GM18517 (cell line): ENCODE results near the gene GPR108.

ENCODE experiments used
- ATAC-seq: cut with Tn5 transposase; IDR thresholded peaks from one replicate; pipeline ENCODE4 v1.9.1; 2021; ENCODE audit warnings: mild to moderate bottlenecking, moderate library complexity; ENCODE audit not compliant: unreplicated experiment

GPR108 gene

DNA sequence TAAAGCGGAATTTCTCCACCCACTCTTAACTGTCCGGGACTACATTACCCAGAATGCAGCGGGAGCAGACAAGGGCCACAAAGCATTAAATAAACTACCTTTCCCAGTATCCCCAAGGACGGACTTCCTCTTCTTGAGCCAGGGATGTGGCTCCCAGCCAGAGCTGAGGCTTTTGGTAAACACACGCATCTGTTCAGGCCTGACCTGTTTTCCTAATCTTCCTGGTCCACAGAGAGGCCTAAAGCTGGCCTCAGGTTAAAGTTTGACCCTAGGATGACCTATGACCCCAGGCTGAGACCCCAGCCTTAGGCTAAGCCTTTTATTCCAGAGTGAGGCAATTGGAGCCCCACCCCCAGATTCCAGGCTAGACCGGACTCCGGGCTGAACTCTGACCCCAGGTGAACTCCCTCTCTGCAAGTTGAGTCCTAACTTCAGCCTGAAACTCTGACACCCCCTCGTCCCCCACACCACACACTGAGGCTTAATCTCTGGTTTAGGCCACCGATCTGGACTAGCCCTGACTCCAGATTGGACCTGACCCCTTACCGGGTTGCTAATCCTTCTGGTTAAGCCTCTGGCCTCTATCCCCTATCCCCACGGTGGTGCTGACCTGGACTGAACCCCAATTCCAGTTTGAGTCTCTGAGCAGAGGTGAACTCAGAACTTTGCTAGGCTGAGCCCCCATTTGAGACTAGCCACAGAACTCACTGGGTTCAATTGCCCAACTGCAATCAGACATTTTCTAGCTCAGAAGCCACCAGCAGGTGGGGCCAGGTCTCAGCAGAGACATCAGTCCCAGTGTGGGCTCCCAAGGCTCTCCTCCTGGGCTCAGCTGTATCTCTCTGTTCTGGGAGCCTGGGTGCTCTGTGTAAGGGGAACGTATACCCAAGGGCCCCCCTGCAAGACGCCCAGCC, 750 bp upstream of the GPR108 start:
- peak; percentile 10 for ATAC-seq

DNA sequence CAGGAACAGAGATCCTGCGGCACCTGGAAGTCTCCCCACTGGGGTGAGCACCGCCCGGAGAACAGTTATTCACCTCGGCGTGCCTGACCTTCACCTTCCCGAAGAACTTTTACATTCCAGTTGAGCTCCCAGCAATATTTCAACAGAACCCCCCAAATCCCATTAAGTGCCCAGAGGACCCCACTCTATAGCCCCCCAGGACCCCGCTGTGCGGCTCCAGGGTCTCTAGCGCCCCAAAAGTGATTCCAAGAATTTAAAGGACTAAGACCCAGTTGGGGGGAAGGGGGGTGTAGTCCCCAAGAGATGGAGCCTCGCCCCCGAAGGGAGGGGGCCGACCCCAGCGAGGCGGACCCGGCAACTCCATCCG, 480 bp downstream of the GPR108 start:
- ATAC-seq, result no peak

DNA sequence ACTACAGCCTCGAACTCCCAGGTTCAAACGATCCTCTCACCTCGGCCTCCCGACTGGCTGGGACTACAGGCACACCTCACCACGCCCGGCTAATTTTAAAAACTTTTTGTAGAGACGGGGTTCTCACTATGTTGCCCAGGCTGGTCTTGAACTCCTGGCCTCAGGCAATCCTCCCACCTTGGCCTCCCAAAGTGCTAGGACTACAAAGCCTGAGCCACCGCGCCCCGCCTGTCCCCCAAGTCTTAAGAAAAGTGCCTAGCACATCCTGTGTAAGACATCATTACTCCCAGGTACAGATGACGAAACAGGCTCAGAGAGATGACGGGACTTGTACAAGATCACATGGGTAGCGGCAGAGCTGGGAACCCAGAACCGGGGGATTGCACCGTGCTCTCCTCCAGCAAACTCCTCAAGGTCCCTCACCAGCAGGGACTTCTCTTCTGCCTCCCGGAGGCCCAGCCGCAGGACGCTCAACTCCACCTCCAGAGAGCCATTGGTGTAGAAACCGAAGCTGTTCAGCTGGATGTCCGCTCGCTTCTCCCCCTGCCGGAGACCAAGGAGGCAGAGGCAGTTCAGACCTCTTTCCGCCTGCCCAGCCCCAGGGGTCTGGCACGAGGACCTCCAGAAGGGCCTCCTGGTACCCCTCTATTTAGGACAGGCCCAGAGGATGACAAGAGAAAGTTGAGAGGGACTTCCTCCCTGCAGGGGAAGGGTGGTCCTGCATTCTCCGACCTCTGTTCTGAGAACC, 1.0 kb downstream of the GPR108 start:
- no peak for ATAC-seq

DNA sequence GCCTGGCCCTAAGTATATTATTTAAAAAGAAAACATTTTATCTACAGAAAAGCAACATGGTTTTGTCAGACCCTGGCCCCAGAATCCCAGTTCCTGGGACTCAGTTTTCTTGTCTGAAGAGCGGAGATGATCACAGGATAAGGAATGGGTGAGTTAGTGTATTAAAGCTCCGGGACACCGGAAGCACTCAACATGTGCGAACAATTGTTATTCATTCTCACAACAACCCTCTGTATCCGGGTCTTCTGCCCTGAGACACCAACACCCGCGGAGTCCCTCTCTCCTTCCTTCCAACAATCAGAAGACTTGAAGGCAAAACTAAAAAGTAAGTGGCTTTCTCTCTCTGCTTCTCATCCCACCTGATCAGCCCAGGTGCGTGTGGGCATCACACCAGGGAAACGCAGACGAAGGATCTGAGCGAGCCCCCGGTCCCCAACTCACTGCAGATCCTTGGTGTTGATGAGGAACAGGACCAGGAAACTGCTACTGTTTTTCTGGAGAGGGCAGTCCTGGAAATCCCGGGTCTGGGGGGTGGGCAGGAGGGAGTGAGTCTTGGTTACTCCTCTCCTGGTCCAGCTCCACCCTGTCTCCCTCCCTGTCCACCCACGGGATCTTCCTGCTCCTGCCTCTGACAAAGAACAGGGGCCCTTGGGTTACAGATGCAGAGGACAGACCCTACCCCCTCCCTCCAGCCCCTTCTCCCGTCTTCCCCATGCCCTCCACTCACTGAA, 2.0 kb downstream of the GPR108 start:
- no peak for ATAC-seq

DNA sequence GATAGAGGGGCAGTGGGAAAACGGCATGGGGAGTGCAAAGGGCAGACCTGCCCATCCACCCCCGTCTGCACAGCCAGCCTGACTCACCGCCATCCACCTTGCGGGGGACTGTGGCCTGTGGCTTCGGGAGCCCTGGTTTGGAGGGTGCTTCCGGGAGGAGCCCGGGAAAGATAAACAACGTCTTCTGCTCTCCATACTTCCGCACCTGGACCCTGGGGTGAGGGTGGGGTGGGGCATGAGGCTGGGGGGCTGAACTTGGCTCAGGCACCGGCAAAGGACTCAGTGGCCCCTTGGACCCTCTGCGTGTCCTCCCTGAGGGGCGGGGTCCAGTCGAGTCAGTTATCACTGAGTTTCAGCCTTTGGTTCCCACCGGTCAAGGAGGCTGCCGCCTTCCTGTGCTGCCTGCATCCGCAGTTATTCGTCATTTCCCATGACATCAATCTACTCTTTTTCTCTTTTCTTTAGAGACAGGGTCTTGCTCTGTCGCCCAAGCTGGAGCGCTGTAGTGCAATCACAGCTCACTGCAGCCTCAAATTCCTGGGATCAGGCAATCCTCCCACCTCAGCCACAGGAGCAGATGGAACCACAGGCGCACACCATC, 3.2 kb downstream of the GPR108 start:
- ATAC-seq, result no peak

DNA sequence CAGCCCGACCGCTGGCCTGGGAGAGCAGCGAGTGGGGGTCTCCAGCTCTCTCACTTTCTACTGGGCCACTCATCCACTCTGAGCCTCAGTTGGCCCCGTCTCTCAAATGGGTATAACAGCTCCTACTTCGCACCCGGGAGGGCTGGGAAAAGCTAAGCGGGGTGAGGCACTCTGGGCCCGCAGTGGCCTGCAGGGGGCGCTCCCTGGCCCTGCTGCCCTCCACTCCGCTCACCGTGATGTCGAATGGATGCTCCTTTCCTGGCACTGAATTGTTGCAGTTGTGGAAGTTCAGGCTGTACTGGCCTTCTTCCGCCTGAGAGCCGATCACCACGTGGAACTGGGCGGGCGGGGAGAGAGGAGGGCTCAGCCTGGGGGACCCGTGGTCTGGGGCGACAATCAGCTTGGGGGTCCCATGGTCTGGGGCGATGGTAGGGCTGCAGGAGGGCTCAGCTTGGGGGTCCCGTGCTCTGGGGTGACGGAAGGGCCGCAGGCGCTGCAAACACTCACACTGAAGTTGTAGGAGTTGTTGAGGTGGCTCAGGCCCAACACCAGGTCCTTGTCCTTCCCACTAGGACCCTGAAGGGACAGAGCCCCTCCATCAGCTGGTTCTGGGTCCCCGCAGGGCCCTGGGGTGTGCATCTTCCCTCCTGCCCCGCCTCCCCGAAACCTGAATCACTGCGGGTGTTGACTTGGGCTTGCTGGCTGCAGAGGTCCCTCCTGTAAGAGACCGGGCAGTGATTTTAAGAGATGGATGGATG, 3.9 kb downstream of the GPR108 start:
- no peak for ATAC-seq

DNA sequence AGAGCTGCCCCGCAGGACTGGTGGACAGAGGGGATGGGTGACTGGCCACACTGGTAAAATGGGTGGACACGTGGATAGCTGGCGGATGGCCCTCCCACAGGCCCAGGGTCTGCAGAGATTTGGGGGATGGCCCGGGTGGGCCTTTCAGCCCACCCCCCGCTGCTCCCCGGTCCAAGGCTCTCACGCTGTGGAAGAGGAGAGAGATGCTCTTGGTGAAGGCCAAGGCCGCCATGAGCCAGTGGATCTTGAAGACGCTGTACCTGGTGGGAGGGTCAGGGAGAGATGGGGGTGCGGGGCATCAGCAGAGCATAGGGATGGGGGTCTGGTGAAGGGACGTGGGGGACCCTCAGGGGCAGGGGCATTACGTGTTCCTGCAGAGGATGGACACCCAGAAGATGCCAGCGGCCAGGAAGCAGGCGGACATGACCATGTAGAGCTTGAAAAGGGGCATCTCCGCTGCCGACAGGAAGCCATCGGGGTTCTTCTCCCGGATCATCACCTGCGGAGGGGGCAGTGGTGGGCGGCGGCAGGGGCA, 4.5 kb downstream of the GPR108 start:
- no peak for ATAC-seq

DNA sequence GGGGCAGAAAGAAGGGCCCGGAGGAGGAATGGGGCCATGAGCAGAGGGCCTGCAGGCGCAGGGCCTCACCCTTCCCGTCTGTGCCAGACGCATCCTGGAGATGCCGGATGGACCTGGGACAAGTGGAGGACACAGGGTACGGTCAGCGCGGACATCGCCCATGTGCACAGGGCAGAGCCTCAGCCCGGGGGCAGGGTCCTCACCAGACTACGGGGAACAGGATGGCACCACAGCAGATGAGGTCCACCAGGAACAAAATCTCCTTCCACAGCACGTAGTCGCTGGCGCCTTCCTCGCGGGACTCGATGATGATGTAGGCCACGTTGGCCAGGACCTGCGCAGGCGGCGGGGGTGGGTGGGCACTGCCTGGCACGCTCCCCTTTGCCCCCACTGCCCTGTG, 5.6 kb downstream of the GPR108 start:
- no peak for ATAC-seq

DNA sequence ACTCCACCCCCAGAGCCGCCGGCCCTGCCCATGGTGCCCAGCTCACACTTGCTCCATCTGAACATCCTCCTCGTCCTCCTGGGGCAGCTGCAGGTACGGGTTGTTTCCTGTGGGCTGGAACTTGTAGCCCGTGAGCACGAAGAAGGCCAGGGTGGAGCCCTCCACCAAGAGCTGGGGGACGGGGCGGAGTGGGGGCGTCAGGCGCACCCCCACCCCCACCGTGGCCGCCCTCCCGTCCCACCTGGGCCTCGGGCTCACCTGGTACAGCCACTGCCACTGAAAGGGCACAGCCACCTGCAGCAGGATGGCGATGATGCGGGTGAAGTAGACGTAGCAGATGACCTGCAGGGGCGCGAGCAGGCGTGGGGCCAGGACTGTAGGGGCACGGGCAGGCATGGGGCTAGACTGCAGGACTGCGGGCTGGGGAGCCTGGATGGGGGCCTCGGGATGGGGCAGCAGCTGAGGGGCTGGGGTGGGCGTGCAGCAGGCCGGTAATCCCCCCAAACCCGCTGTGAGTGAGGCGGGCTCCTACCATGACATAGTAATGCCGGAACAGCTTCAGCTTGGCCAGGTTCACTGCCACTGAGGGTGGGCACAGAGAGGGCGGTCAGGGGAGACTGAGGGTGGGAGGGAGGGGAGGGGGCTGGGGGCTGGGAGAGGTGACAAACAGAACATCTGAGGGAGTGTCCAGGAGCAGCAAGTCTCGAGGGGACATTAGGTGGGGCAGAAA, 6.3 kb downstream of the GPR108 start:
- ATAC-seq, result no peak

DNA sequence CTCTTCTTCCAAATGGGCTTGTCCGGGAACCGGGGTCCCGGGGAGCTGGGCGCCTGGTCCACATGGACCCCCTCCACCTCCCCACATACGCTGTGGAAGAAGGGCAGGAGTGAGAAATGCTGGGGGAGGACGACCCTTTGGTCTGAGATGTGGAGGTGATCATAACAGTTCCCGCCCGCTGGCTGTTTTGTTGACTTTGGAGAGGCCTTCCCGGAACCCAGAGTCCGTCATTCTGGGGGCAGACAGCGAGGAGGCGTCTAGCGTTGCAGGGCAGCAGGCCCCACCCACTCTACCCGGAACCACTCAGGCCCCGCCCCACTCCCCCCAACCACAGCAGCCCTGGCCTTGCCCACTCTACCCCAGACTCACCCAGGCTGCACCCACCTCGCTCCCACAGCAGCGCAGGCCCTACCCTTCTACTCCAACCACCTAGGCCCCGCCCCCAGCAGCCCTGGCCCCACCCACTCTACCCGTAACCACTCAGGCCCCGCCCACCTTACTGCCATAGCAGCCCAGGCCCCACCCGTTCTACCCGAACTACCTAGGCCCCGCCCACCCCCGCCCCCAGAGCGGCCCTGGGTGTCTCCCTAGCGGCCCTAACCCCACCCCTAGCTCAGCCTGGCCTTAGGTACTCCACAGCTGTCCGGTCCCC, 7.1 kb downstream of the GPR108 start:
- ATAC-seq, result no peak

DNA sequence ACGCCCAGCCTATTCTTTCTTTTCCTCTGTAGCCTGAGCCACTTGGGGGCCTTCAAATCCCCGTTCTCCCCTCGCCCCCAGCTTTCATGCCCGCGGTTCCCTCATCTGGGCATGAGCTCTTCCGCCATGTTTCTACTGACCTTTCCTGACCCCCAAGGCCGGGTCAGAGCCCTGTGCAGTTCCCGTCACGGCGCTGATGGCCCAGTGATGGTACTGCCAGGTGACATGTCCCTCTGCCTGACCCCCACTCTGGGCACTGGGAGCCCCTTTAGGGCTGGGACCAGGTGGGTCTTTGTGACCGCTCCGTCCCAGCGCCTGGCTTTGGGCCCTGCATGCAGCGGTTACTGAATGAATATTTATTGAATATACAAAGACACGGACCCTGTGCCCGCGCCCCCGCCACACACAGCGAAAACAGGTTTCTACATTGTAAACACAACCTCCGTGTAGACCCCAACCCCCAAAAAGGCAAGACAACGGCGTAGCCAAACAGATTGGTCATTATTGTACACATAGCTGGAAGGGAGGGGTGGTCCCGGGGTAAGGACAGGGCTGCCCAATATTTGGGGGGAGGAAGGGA, 7.7 kb downstream of the GPR108 start:
- no peak for ATAC-seq

DNA sequence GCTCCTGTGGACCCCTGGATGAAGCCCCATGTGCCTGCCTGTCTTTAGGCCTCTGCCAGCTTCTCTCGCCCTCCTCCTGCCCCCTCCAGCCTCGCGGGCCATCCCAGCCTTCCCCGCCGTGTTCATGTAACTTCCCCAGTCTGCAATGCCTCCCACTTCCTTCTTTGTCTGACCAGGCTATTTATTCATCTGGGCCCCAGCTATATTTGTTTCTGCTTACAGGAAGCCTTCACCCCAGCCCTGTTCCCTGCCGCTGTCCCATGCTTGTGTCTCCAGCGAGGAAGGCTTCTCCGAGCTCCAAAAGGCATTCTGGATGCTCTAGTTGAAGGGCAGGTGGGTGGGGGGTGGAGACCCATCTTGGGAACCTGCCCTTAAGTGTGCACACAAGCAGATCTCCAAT, 9.0 kb downstream of the GPR108 start:
- ATAC-seq, result no peak

DNA sequence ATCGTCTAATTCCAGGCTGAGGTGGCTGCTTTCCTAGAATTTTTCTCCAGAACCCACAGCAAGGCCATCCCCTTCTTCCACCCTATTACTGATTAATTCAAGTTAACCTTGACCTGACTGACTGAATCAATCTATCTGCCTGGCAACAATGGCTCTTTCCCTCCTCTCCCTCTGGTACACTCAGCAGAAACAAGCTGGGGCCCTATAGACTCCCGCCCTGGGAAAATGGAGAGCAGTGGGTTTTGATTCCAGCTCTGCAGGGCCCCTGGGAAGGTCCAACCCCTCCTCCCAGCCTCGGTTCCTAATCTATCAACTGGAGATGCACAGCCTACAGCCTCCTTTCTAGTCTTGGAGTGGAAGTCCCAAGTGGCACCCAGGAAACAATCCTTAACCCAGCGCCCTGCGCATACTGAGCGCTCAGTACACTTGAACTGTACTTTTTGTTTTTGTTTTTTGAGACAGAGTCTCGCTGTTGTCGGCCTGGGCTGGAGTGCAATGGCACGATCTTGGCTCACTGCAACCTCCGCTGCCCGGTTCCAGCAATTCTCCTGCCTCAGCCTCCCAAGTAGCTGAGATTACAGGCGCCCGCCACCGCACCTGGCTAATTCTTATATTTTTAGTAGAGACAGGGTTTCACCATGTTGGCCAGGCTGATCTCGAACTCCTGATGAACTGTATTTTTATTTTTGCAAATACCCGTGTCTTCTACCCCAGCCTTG, 11.7 kb downstream of the GPR108 start:
- no peak for ATAC-seq

DNA sequence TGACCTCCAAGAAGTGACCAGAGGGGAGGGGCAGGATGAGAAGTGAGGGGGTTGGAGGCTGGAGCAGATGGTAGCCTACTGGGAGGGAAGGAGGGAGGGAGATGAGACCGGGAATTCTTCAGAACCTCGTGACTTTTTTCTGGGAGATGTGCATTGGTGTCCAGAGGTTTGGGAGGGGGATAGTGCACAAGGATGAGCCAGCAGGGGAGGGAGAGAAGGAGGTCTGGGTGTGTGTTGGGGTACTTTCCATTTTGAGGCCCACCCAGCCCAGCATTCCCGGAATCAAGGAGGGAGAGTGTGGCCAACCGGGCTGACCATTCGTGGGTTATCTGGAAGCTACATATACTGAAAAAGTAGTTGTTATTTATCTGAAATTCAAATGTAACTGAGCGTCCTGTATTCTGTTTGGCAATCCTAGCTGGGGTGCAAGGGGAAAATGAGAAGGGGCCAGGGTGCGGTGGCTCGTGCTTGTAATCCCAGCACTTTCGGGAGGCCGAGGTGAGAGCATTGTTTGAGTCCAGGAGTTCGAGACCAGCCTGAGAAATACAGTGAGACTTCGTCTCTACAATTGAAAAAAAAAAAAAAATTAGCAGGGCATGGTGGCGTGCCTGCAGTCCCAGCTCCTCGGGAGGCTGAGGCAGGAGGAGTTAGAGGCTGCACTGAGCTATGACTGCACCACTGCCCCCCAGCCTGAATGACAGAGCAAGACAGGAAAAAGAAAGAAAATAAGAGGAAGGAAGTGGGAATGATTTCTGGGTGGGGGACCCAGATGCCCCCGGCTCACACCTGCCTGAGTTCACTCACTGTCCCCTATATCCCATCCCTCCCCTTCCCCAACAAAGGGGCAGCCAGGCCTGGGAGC, 12.5 kb downstream of the GPR108 start:
- ATAC-seq, result no peak

DNA sequence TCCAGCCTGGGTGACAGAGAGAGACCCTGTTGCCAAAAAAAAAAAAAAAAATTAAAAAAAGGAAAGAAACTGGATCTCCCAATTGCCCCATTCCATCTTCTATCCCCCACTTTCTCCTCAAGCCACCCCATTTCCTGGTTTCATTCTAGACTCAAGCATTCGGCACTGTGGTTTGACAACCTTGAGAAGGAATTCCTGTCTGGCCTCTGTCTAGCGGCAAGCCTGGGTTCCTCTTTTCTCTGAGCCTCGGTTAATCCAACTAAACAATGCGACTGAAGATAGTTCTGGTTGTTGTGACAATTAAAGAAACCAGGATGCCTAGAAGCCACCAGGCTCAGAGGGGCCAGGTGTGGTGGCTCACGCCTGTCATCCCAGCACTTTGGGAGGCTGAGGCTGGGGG, 13.6 kb downstream of the GPR108 start:
- ATAC-seq, result no peak

DNA sequence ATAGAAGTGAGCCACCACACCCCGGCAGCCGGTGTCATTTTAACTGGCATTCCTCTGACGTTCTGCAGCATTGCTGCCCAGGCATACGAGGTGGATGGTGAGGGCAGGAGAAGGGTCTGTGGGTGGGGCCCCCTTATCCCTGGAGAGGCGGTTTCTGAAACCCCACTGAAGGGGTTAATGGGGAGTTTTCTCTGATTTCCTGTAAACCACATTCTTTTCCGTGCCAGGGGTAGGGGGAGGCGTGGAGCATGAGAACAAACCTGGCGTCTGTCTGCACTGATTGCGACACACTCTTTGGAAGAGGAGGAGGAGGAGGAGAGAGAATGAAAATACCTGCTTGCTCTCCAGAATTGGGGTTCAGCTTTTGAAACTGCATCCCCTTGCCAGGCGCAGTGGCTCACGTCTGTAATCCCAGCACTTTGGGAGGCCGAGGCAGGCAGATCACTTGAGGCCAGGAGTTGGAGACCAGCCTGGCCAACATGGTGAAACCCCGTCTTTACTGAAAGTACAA, 14.2 kb downstream of the GPR108 start:
- ATAC-seq, result no peak

DNA sequence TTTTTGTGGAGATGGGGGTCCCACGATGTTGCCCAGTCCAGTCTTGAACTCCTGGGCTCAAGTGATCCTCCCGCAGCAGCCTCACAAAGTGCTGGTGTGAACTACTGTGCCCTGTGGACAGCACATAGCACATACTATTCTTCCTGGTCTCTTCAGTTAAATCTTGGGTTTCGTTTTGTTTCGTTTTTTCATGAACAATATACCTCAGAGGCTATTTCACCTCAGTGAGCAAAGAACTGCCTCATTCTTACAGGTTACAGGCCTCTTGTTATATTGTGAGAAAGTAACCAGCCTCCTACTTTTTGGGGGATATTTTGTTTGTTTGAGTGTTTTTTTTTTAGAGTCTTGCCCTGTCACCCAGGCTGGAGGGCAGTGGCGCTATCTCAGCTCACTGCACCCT, 15.6 kb downstream of the GPR108 start:
- no peak for ATAC-seq
